GM12872 (cell line): ENCODE data around the gene TTLL4.

Source experiments
- TF ChIP-seq, protein P1 (sequence below): IDR thresholded peaks from 3 replicates; pipeline ENCODE4 v1.5.1; 2011; ENCODE audit warnings: low read depth, mild to moderate bottlenecking, low read length, moderate library complexity; ENCODE audit not compliant: insufficient read depth

The TTLL4 gene

DNA sequence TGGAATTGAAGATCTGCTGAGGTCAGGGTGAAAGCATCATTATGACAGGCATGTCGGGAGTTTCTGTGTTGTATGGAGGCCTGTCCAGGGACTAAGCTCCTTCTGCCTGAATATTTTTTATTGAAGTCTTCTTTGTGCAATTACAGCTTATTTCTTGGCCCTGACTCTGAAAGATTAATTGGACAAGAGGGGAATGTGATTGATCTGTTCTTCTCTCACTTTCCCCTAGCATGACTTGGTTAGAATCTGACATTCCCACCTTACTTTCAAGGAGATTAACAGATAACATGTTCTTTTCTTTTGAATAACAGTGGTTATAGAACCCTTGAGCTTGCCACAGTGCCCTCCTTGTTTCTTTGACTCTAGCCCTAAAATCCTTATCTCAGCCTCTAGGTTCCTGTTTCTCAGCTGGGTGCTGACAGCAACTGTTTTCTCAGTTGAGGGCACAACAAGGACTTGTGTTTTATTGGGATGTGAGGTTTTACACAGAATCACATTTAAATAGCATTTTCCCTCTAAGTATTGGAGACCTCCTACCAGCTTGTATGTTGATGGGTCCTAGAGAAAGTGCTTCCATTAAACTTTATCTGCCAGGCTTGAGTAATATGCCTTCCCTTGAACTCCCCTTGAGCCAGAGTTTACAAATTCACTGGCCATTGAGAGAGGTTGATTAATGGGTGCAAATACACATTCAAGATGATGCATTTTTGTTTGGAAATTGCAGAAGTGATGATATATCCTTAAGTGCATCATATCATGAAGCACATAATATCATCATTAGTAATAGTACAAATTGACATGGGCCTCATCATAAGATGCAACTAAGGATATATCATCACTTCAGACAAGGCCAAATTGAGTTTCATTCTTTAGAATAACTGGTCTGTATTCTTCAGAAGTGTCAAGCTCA, 12.5 kb downstream of the TTLL4 start:
- TF ChIP-seq, protein P1, sequence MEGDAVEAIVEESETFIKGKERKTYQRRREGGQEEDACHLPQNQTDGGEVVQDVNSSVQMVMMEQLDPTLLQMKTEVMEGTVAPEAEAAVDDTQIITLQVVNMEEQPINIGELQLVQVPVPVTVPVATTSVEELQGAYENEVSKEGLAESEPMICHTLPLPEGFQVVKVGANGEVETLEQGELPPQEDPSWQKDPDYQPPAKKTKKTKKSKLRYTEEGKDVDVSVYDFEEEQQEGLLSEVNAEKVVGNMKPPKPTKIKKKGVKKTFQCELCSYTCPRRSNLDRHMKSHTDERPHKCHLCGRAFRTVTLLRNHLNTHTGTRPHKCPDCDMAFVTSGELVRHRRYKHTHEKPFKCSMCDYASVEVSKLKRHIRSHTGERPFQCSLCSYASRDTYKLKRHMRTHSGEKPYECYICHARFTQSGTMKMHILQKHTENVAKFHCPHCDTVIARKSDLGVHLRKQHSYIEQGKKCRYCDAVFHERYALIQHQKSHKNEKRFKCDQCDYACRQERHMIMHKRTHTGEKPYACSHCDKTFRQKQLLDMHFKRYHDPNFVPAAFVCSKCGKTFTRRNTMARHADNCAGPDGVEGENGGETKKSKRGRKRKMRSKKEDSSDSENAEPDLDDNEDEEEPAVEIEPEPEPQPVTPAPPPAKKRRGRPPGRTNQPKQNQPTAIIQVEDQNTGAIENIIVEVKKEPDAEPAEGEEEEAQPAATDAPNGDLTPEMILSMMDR, result no peak

GRCh38 chr2:218726004-218726574, 15.5 kb downstream of the TTLL4 start:
- TF ChIP-seq, protein P1, result no peak

DNA sequence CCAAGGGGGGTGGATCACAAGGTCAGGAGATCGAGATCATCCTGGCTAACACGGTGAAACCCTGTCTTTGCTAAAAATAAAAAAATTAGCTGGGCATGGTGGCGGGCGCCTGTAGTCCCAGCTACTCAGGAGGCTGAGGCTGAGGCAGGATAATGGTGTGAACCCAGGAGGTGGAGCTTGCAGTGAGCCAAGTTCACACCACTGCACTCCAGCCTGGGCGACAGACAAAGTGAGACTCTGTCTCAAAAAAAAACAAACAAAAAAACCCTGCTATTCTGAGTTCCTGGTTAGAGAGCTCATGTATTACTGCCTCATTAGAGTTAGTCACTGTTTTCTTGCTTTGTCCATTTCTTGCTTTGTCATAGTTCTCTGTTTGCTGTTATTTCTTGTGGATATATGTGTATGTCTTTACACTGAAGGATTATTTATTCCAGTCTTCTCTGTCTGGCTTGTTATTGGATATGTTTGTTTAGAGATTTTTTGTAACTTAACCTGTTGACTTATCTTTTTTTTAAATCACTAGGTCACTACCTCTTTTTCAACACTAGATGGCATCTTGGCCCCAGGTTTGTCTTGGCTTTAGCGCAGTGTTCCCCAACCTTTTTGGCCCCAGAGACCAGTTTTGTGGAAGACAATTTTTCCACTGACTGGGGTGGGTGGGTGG, 17.0 kb downstream of the TTLL4 start:
- TF ChIP-seq, protein P1, result peak; percentile 52; the same call in 2 of the 3 replicates

GRCh38 chr2:218729640-218730039, 19.0 kb downstream of the TTLL4 start:
- TF ChIP-seq, protein P1, result no peak

DNA sequence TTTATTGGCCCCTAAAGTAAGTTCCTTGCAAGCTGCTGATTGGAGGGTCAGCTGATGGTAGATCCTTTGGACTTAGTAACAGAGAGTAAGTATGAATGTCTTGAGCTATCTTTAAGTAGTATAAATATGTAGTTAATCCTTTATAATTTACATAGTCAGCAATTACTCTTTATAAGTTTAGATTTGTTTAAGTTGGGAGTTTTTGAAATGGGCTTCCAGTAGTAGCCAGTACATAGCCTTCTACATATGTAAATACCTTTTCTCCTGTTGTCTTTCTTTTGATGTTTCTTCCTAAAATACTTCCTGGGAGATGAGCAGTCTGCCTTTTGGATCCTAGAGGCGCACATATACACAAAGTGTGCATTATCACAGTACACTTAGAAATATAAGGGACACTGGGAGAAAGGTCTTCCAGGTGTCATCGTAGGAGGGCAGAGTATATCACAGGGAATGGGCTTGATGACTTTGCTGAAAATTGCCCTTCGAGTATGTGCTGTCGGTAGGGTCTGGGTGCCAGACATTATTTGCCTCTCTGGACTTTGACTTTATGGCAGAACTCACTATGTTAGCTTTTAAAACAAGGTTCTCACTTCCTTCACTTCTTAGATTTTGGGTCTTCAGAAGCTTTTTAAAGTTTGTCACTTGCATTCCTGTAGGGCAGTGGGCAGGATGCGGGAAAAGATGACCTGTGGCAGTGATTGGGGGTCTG, 21.6 kb downstream of the TTLL4 start:
- TF ChIP-seq, protein P1, result no peak

DNA sequence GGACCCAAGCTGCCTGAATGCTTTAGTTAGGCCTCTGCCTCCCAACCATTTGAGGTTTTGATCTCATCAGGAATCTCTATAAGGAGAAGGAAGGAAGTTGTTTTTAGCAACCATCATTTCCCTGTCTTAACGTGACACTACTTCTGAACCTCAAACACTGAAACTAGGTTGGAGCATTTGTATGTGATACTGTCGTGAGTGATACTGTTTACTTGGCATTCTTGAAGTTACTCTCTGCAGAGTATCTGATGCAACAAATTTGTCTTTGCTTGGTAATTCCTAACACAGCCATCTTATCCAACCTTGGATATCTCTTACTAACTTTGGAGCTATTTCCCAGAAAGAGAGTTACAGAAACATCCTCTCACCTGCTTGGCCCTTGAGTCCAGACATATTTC, 22.1 kb downstream of the TTLL4 start:
- TF ChIP-seq, protein P1, result no peak
